H1 (cell line): ENCODE results near the gene CRYGD. TPM values are rescaled to one million over a fixed set of nuclear protein-coding genes. Genes with fewer than 3 reads are reported as not detected.

Source experiments
- CTCF ChIA-PET: fragments of 300-600 bp; sonication (Branson Sonifier 250); formaldehyde crosslinking; loops from one replicate; lab custom pipeline; 2021; ENCODE audit not compliant: partially characterized antibody; lab: Charles Lee
- POLR2A ChIA-PET: fragments of 300-600 bp; sonication (Branson Sonifier 250); formaldehyde crosslinking; loops from one replicate; lab custom pipeline; 2021; ENCODE audit warnings: inconsistent platforms; ENCODE audit not compliant: partially characterized antibody; lab: Charles Lee
- DNase-seq, 2 experiments: peaks; one replicate each; pipeline versions ENCODE4 v3.0.0 to v3.0.0-alpha.2; 2010 to 2022; ENCODE audit warnings: low spot score in 2 of 2, low read depth in 1 of 2, mixed read lengths in 1 of 2
- FAIRE-seq: peaks from 2 replicates; lab custom pipeline; 2011; peaks lifted over from hg19 to GRCh38; lab: Jason Lieb, UNC
- H2AFZ ChIP-seq: 2 replicates; pipeline ENCODE4 v1.8.1; 2012; ENCODE audit warnings: low read length, inconsistent platforms
- H2AK5ac ChIP-seq: 2 replicates; pipeline ENCODE4 v1.6.1; 2013; ENCODE audit warnings: low read depth, low read length
- H2BK120ac ChIP-seq: replicated peaks from 2 replicates; pipeline ENCODE3; 2013; ENCODE audit warnings: low read depth, low read length, inconsistent platforms
- H2BK12ac ChIP-seq: 2 replicates; pipeline ENCODE4 v1.6.1; 2013; ENCODE audit warnings: low read depth, low read length
- H2BK15ac ChIP-seq: 2 replicates; pipeline ENCODE4 v1.6.1; 2013; ENCODE audit warnings: low read length
- H2BK20ac ChIP-seq: 2 replicates; pipeline ENCODE4 v1.6.1; 2013; ENCODE audit warnings: low read length
- H2BK5ac ChIP-seq: 2 replicates; pipeline ENCODE4 v1.6.1; 2013; ENCODE audit warnings: low read depth, low read length
- H3K14ac ChIP-seq: 2 replicates; pipeline ENCODE4 v1.6.1; 2013; ENCODE audit warnings: inconsistent platforms; ENCODE audit not compliant: insufficient read length
- H3K18ac ChIP-seq: 2 replicates; pipeline ENCODE4 v1.6.1; 2013; ENCODE audit warnings: low read length; ENCODE audit errors: extremely low read depth
- H3K23ac ChIP-seq: 2 replicates; pipeline ENCODE4 v1.6.1; 2013; ENCODE audit warnings: inconsistent platforms; ENCODE audit not compliant: insufficient read length
- H3K23me2 ChIP-seq: 2 replicates; pipeline ENCODE4 v1.6.1; 2013; ENCODE audit warnings: low read depth, low read length
- H3K27ac ChIP-seq: 2 replicates; pipeline ENCODE4 v1.6.1; 2011; ENCODE audit warnings: low read depth, low read length, inconsistent platforms
- H3K27me3 ChIP-seq, 4 experiments: replicated peaks in 1 of 4; 1 replicate in 1 of 4; 2 replicates in 3 of 4; pipeline versions ENCODE4 v1.6.1 to v1.8.1; 2011 to 2013; ENCODE audit warnings: low read length in 3 of 4, mild to moderate bottlenecking in 3 of 4, inconsistent platforms in 2 of 4, mixed read lengths in 2 of 4, moderate library complexity in 1 of 4; ENCODE audit not compliant: control insufficient read depth in 3 of 4, insufficient read depth in 3 of 4; ENCODE audit errors: extremely low read depth in 1 of 4
- H3K36me3 ChIP-seq, 4 experiments: 2 replicates each; pipeline versions ENCODE4 v1.6.1 to v1.8.1; 2011 to 2013; ENCODE audit warnings: mild to moderate bottlenecking in 4 of 4, low read length in 3 of 4, moderate library complexity in 2 of 4, control low read depth in 1 of 4, inconsistent platforms in 1 of 4; ENCODE audit not compliant: insufficient read depth in 4 of 4, control insufficient read depth in 2 of 4
- H3K4ac ChIP-seq: replicated peaks from 2 replicates; pipeline ENCODE3; 2013; ENCODE audit warnings: low read length, low read depth, mixed read lengths, inconsistent platforms; ENCODE audit not compliant: insufficient read length
- H3K4me1 ChIP-seq, 4 experiments: replicated peaks in 1 of 4; 1 replicate in 1 of 4; 2 replicates in 3 of 4; pipeline versions ENCODE4 v1.6.1 to v1.8.1; 2011 to 2013; ENCODE audit warnings: low read length in 3 of 4, inconsistent platforms in 2 of 4, mixed read lengths in 1 of 4; ENCODE audit not compliant: insufficient read depth in 4 of 4, control insufficient read depth in 3 of 4
- H3K4me2 ChIP-seq, 2 experiments: 2 replicates each; pipeline versions ENCODE4 v1.6.1 to v1.8.1; 2011 to 2013; ENCODE audit warnings: low read depth in 2 of 2, low read length in 2 of 2, control low read depth in 1 of 2, inconsistent platforms in 1 of 2, mild to moderate bottlenecking in 1 of 2; ENCODE audit not compliant: insufficient read depth in 1 of 2
- H3K4me3 ChIP-seq, 4 experiments: fragments of 200-600, 300-600 bp in 1 of 4; sonication (generic), shearing (Covaris generic), sonication (Bioruptor Twin) in 1 of 4; 2 replicates each; pipeline versions ENCODE4 v1.5.1 to v1.8.1; 2011 to 2016; ENCODE audit warnings: low read length in 4 of 4, low read depth in 3 of 4, control low read depth in 2 of 4, inconsistent platforms in 2 of 4, mild to moderate bottlenecking in 2 of 4, mixed read lengths in 1 of 4, moderate library complexity in 1 of 4; ENCODE audit not compliant: insufficient read depth in 2 of 4; ENCODE audit errors: extremely low read depth in 1 of 4
- H3K56ac ChIP-seq: replicated peaks from 2 replicates; pipeline ENCODE3; 2013; ENCODE audit warnings: low read depth, mild to moderate bottlenecking, mixed read lengths, low read length, inconsistent platforms; ENCODE audit not compliant: insufficient read length
- H3K79me1 ChIP-seq: 2 replicates; pipeline ENCODE4 v1.6.1; 2013; ENCODE audit warnings: low read depth, low read length, control low read depth
- H3K79me2 ChIP-seq, 2 experiments: 2 replicates each; pipeline versions ENCODE4 v1.6.1 to v1.8.1; 2012 to 2013; ENCODE audit warnings: low read length in 2 of 2, mild to moderate bottlenecking in 2 of 2, inconsistent platforms in 1 of 2; ENCODE audit not compliant: insufficient read depth in 2 of 2, control insufficient read depth in 1 of 2
- H3K9ac ChIP-seq, 4 experiments: replicated peaks in 1 of 4; 1 replicate in 1 of 4; 2 replicates in 3 of 4; pipeline versions ENCODE4 v1.6.1 to v1.8.1; 2011 to 2013; ENCODE audit warnings: low read depth in 3 of 4, low read length in 3 of 4, control low read depth in 2 of 4, mild to moderate bottlenecking in 2 of 4, moderate library complexity in 2 of 4, inconsistent platforms in 1 of 4; ENCODE audit errors: extremely low read depth in 1 of 4
- H3K9me3 ChIP-seq, 2 experiments: 2 replicates each; pipeline versions ENCODE4 v1.6.1 to v1.8.1; 2012 to 2013; ENCODE audit warnings: mild to moderate bottlenecking in 2 of 2, moderate library complexity in 2 of 2, control low read depth in 1 of 2, inconsistent platforms in 1 of 2, low read depth in 1 of 2, low read length in 1 of 2, mixed read lengths in 1 of 2; ENCODE audit not compliant: insufficient read depth in 2 of 2
- H4K20me1 ChIP-seq, 2 experiments: replicated peaks in 1 of 2; 2 replicates each; pipeline versions ENCODE3 to v1.8.1; 2011 to 2013; ENCODE audit warnings: inconsistent platforms in 2 of 2, low read length in 2 of 2, mild to moderate bottlenecking in 1 of 2; ENCODE audit not compliant: insufficient read depth in 2 of 2, control insufficient read depth in 1 of 2
- H4K5ac ChIP-seq: 2 replicates; pipeline ENCODE4 v1.6.1; 2013; ENCODE audit warnings: low read length, low read depth, mixed read lengths, inconsistent platforms; ENCODE audit not compliant: insufficient read length
- H4K8ac ChIP-seq: 2 replicates; pipeline ENCODE4 v1.8.0; 2013; ENCODE audit warnings: mild to moderate bottlenecking, moderate library complexity, low read length, inconsistent platforms; ENCODE audit not compliant: insufficient read depth; ENCODE audit errors: extremely low read depth
- H4K91ac ChIP-seq: replicated peaks from 2 replicates; pipeline ENCODE3; 2013; ENCODE audit warnings: low read length, mixed read lengths, inconsistent platforms; ENCODE audit not compliant: insufficient read length
- CREB1 ChIP-seq: IDR thresholded peaks from 2 replicates; pipeline ENCODE4 v1.6.1; 2012; ENCODE audit warnings: inconsistent platforms
- GABPA ChIP-seq: IDR thresholded peaks from 2 replicates; pipeline ENCODE4 v1.6.1; 2011; ENCODE audit warnings: mild to moderate bottlenecking, low read length, moderate library complexity, borderline replicate concordance; ENCODE audit not compliant: insufficient read depth
- WGBS, 2 experiments: shearing (Covaris generic) in 1 of 2; methylation state at CpG; one replicate each; pipeline versions ENCODE4 v1.1.6 to v1.1.7; 2013 to 2015; ENCODE audit warnings: low lambda C conversion rate in 2 of 2, mixed read lengths in 2 of 2, inconsistent platforms in 1 of 2, low coverage in 1 of 2, missing lambda C conversion rate in 1 of 2; ENCODE audit not compliant: insufficient replicate concordance in 2 of 2, insufficient coverage in 1 of 2, insufficient read length in 1 of 2; ENCODE audit errors: extremely low coverage in 1 of 2, missing lambda C conversion rate in 1 of 2; 5-methylcytosine and 5-hydroxymethylcytosine counted together
- polyA plus RNA-seq, 7 experiments: library from polyadenylated mRNA; depleted of rRNA in 3 of 7; stranded (reverse) in 5 of 7; unstranded in 2 of 7; fragments of >200 nt in 5 of 7; fragments of 200-250 nt in 2 of 7; gene quantifications; 1 replicate in 5 of 7; 2 replicates in 1 of 7; 4 replicates in 1 of 7; pipeline versions ENCODE4 v1.2.1 to v1.2.3, GENCODE V29; 2011 to 2013; ENCODE audit warnings: missing spikeins in 2 of 7, mixed read lengths in 2 of 7
- total RNA-seq: library from RNA; stranded (reverse); fragmentation: NEBNext Ultra II Directional; extraction: Animal tissue kit (Norgen Biotek cat#: 25700); gene quantifications from 2 replicates; pipeline ENCODE4 v1.2.1, GENCODE V29; 2021

CRYGD gene
- total and polyA plus RNA-seq, 2 of the 8 experiments (the other 6 are each of a cell fraction or from before 2014, with no cell fraction given) = 2.9 to 7.1 TPM

DNA sequence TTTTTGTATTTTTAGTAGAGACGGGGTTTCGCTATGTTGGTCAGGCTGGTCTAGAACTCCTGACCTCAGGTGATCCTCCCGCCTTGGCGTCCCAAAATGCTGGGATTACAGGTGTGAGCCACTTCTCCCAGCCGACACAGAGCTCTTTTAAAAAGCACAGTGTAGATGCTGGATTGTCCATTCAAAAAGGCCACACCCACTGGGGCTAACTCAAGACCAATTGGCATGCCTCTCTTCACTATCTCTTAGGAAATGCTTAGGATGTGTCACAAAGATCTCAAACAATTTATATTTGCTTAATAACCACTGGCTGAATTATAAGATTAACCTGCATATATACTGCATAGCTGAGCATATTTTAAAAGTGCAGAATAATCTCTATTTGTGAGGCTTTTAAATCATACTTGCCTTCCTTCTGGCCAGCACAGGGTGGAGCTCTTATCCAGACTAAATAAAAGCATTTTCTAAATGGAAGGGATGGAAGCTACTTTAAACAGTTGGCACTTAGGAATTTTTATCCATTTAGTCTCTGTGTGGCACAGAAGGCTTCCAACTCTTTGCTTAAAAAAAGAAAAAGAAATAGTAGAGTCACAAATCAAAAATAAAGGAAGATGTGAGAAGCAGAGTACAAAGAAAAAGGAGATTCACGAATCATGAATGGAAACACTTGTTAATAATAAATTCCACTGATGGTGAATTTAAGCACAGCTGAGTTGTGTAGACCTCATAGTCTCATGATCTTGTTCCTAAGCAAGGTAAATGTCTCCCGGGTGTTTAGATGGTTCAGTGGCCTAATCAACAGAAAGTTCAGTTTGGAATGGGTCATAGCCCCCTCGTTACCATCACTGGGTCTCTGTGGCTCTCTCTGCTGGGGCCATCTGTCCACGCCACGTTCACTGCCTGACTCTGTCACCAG lies 22.4 kb downstream of the CRYGD start:
- H3K23me2 ChIP-seq = no peaks in the 10 kb centered on the region
- no peak overlapping the region for H2BK12ac ChIP-seq
- H3K9ac ChIP-seq = no peak overlapping the region
- H3K79me2 ChIP-seq = no peaks in the 10 kb centered on the region
- no peak overlapping the region for H2AK5ac ChIP-seq
- H3K4ac ChIP-seq = peak overlapping the region; percentile 19
- no peak overlapping the region for H3K4me3 ChIP-seq
- H3K4me1 ChIP-seq = peaks cover 2 to 6% (median 2%) of the 10 kb centered on the region in 4 experiments; a peak in 4 of 7 replicates
- WGBS, 2 experiments = 67% methylated on average over 10 of the region's 10 CpGs; no CpG with 5 or more reads in 1 of the 2 experiments
- H3K4me2 ChIP-seq = no peak overlapping the region
- H2BK120ac ChIP-seq = no peak overlapping the region
- POLR2A ChIA-PET = interaction anchor here (0.6 to 1.9 kb wide), 3 partner anchors 11 to 1262 kb away, joined by 3 to 11 read pairs (median 3); partner anchors contain the start of gene IDH1
- H3K23ac ChIP-seq = no peak overlapping the region
- H3K79me1 ChIP-seq = no peaks in the 10 kb centered on the region
- no peaks in the 10 kb centered on the region; a peak in 1 of 7 replicates for H3K27me3 ChIP-seq
- H3K56ac ChIP-seq = no peak overlapping the region
- FAIRE-seq (peak; percentile 78), DNase-seq (peak in 1 of 2 experiments; percentile 42)
- no peak overlapping the region for H2BK5ac ChIP-seq
- CTCF ChIA-PET = interaction anchor here (0.9 to 4.6 kb wide), 35 partner anchors 10 to 199 kb away, joined by 3 to 38 read pairs (median 5); partner anchors contain the start of genes C2orf80, CRYGB, CRYGC and CRYGD
- no peak overlapping the region for H2BK15ac ChIP-seq
- H3K9me3 ChIP-seq = no peaks in the 10 kb centered on the region
- peak overlapping the region; percentile 44 for H4K91ac ChIP-seq
- H3K14ac ChIP-seq = no peak overlapping the region
- H3K36me3 ChIP-seq = no peaks in the 10 kb centered on the region
- no peak overlapping the region for H2BK20ac ChIP-seq
- H2AFZ ChIP-seq = no peak overlapping the region
- no peak overlapping the region for H3K18ac ChIP-seq
- no peak overlapping the region for H4K5ac ChIP-seq
- H3K27ac ChIP-seq = no peak overlapping the region
- H4K8ac ChIP-seq = no peak overlapping the region
- H4K20me1 ChIP-seq = no peaks in the 10 kb centered on the region
- no peak for TF ChIP-seq CREB1
- no peak for TF ChIP-seq GABPA
